ENCODE results near the gene MAPK1. TPM values are rescaled to one million over a fixed set of nuclear protein-coding genes. Genes with fewer than 3 reads are reported as not detected.
"Not testable (repeated sequence)": the region's sequence is repeated elsewhere in the genome, so short reads cannot be mapped to it uniquely, and the experiment has no call there.

MAPK1 gene
- total RNA-seq, 3 donors from 2014 or later = 126 to 131 (median 127) TPM

DNA sequence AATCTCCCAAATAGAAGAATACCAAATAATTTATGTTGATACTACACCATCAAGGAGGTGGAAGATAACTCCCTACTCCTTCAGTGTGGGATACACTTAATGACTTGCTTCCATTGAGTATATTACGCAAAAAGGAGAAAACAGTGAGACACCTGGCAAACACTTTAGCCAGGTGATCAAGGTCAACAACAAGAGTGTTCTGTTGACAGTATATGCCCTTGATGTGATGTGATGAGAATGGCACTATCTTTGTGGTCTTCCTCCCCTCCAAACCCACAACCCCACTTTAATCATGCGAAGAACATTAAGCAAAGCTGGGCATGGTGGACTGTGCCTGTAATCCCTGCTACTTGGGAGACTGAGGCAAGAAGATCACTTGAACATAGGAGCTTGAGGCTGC lies 26.0 kb downstream of the MAPK1 start:
- TF ChIP-seq, protein P1, sequence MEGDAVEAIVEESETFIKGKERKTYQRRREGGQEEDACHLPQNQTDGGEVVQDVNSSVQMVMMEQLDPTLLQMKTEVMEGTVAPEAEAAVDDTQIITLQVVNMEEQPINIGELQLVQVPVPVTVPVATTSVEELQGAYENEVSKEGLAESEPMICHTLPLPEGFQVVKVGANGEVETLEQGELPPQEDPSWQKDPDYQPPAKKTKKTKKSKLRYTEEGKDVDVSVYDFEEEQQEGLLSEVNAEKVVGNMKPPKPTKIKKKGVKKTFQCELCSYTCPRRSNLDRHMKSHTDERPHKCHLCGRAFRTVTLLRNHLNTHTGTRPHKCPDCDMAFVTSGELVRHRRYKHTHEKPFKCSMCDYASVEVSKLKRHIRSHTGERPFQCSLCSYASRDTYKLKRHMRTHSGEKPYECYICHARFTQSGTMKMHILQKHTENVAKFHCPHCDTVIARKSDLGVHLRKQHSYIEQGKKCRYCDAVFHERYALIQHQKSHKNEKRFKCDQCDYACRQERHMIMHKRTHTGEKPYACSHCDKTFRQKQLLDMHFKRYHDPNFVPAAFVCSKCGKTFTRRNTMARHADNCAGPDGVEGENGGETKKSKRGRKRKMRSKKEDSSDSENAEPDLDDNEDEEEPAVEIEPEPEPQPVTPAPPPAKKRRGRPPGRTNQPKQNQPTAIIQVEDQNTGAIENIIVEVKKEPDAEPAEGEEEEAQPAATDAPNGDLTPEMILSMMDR (IDR thresholded peaks at IDR 0.05) = no peak
- intact Hi-C loops (cut with DNase I, micrococcal nuclease) = no loop called here
- ATAC-seq = no peak
- DNase-seq = no peak
- Histone ChIP-seq H3K9me3 (no peaks in the 10 kb centered on the region), H3K4me1 (ENCODE audit: low read depth) (peaks cover 5% of the 10 kb centered on the region), H3K4me3 (no peak overlapping the region), H3K36me3 (ENCODE audit: low read depth) (no peaks in the 10 kb centered on the region)

DNA sequence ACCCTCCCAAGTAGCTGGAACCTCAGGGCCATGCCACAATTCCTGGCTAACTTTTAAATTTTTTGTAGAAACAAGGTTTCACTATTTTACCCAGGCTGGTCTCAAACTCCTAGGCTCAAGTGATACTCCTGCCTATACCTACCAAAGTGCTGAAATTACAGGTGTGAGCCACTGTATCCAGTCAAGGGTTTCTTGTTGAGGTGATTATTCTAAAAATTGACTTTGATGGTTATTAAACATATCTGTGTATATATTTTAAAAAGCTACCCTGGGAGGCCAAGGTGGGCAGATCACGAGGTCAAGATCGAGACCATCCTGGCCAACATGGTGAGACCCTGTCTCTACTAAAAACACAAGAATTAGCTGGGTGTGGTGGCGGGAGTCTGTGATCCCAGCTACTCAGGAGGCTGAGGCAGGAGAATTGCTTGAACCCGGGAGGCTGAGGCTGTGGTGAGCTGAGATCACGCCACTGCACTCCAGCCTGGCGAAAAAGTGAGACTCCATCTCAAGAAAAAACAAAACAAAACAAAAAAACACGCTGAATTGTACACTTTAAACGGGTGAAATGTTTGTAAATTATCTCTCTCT lies 27.1 kb downstream of the MAPK1 start:
- Histone ChIP-seq H3K36me3 (ENCODE audit: low read depth) (no peaks in the 10 kb centered on the region), H3K4me1 (ENCODE audit: low read depth) (peaks cover 5% of the 10 kb centered on the region), H3K9me3 (no peaks in the 10 kb centered on the region), H3K4me3 (no peak overlapping the region)
- intact Hi-C loops (cut with DNase I, micrococcal nuclease) = no loop called here
- TF ChIP-seq, protein P1 (IDR thresholded peaks at IDR 0.05) = no peak
- no peak for DNase-seq
- ATAC-seq = no peak

DNA sequence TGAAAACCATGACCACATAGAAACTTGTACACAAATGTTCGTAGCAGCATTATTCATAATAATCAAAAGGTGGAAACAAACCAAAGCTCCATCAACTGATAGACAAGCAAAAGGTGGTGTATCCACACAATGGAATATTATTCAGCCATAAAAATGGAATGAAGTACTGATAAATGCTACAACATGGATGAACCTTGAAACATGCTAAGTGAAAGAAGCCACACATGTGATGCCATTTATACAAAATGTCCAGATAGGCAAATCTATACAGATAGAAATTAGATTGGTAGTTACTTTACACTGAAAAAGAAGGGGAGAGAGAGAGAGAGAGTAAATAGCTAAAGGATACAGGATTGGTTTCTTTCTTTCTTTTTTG lies 27.7 kb downstream of the MAPK1 start:
- intact Hi-C loops (cut with DNase I, micrococcal nuclease) = no loop called here
- Histone ChIP-seq H3K4me1 (ENCODE audit: low read depth) (peaks cover 5% of the 10 kb centered on the region), H3K4me3 (no peak overlapping the region), H3K36me3 (ENCODE audit: low read depth) (no peaks in the 10 kb centered on the region), H3K9me3 (no peaks in the 10 kb centered on the region)
- ATAC-seq (no peak), DNase-seq (no peak)
- TF ChIP-seq, protein P1 (IDR thresholded peaks at IDR 0.05) = no peak

DNA sequence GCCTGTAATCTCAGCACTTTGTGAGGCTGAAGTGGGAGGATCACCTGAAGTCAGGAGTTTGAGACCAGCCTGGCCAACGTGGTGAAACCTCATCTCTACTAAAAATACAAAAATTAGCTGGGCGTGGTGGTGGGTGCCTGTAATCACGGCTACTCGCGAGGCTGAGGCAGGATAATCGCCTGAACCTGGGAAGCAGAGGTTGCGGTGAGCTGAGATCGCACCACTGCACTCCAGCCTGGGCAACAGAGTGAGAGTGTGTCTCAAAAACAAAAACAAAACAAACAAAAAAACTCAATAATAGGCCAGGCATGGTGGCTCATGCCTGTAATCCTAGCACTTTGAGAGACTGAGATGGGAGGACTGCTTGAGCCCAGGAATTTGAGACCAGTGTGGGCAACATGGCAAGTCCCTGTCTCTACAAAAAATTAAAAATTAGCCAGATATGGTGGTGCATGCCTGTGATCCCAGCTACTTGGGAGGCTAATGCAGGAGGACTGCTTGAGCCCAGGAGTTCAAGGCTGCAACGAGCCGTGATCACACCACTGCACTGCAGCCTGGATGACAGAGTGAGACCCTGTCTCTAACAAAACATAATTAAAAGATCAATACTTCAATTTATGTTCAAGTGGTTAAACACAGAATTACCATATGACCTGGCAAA lies 28.2 kb downstream of the MAPK1 start:
- DNase-seq; H3K4me3 ChIP-seq; H3K36me3 ChIP-seq (ENCODE audit: low read depth); H3K9me3 ChIP-seq; ATAC-seq; H3K4me1 ChIP-seq (ENCODE audit: low read depth); intact Hi-C loops (cut with DNase I, micrococcal nuclease): not testable (repeated sequence)

DNA sequence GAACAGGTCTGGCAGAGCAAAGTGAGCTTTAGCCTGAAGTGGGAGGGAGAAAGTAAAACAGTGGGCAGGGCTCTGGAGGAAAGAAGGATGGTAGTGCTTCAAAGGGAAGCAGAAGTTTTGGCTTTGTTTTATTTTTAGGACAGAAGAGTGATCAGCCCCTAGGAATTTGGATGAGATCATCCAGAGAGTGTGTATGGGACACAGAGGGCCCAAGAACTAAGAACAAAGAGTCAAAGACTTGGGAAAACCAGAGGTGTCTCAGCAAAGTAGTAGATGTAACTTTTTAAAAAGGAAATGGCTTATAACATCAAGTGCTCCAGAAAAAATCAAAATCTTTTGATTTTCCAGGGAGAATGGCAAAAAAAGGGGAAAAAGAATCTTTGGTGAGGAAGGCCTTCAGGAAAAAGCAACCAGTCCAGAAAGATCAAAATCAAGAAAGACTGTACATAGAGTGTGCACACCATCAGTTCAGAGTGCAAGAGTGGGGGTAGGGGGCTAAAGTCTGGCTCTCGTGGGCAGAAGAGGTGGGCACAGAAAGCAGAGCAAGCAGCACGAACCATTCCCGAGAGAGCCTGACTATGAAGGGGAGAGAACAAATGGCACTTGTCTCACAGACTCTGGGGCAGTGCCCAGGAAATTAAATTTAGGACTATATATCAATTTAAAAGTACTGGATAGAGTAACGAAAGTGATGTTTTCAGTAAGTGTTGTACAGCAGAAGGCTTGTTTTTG lies 30.0 kb downstream of the MAPK1 start:
- TF ChIP-seq, protein P1 (IDR thresholded peaks at IDR 0.05) = no peak
- Histone ChIP-seq H3K9me3 (no peaks in the 10 kb centered on the region), H3K4me3 (no peak overlapping the region), H3K36me3 (ENCODE audit: low read depth) (no peaks in the 10 kb centered on the region), H3K4me1 (ENCODE audit: low read depth) (peaks cover 9% of the 10 kb centered on the region)
- DNase-seq = no peak
- peak; percentile 48 for ATAC-seq
- intact Hi-C loops (cut with DNase I, micrococcal nuclease) = no loop called here

DNA sequence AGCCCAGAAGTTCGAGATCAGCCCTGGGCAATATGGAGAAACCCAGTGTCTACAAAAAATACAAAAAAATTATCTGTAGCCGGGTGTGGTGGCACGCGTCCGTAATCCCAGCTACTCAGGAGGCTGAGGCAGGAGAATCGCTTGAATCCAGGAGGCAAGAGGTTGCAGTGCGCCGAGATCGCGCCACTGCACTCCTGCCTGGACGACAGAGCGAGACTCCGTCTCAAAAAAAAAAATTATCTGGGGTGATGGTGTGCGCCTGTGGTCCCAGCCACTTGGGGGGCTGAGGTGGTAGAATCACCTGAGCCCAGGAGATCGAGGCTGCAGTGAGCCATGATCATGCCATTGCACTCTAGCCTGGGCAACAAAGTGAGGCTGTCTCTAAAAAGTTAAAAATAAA lies 31.0 kb downstream of the MAPK1 start:
- peaks cover 12% of the 10 kb centered on the region for H3K4me1 ChIP-seq (ENCODE audit: low read depth)
- ATAC-seq; intact Hi-C loops (cut with DNase I, micrococcal nuclease): not testable (repeated sequence)

More for the DNA sequence above, 31.0 kb downstream of the MAPK1 start:
- H3K4me3 ChIP-seq; H3K36me3 ChIP-seq (ENCODE audit: low read depth); DNase-seq; H3K9me3 ChIP-seq: not testable (repeated sequence)
